ENCODE results near the gene ETFDH.
A peak's percentile ranks its signal among the peaks of the same experiment; 100 is the strongest.
"Not testable (repeated sequence)": the region's sequence is repeated elsewhere in the genome, so short reads cannot be mapped to it uniquely, and the experiment has no call there.

ETFDH gene

GRCh38 chr4:158667651-158668198 lies 4.4 kb upstream of the ETFDH start:
- H3K4me3 Mint-ChIP-seq = no peak overlapping the region
- no peak overlapping the region for H3K27ac Mint-ChIP-seq
- peaks cover 14% of the 10 kb centered on the region for H3K4me1 Mint-ChIP-seq
- ATAC-seq = no peak
- H3K36me3 Mint-ChIP-seq = peaks cover 46% of the 10 kb centered on the region
- no peaks in the 10 kb centered on the region for H3K9me3 Mint-ChIP-seq
- no peak for DNase-seq (ENCODE audit: low spot score in 2 of 2)

DNA sequence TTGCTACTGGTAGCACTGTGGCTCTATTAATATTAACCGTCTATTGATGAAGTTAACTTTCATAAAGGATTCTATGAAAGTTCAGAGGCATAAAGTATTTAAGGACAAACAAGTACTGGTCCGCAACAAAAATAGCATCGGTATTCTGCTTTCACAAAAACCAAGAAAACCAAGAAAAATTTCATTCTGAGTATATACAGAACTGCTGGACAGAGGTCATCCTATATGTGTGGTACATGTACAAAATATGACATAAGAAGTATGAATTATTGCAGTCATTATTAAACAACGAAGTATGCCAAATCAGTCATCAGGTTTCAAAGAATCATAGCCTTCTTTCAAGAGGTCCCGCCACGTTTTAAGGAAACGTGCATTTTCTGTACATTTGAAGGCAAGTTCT lies 2.8 kb upstream of the ETFDH start:
- ATAC-seq = no peak
- no peaks in the 10 kb centered on the region for H3K9me3 Mint-ChIP-seq
- no peak for DNase-seq (ENCODE audit: low spot score in 2 of 2)
- H3K4me3 Mint-ChIP-seq = no peak overlapping the region
- H3K36me3 Mint-ChIP-seq = peaks cover 46% of the 10 kb centered on the region
- H3K27ac Mint-ChIP-seq = no peak overlapping the region
- H3K4me1 Mint-ChIP-seq = peaks cover 7% of the 10 kb centered on the region

DNA sequence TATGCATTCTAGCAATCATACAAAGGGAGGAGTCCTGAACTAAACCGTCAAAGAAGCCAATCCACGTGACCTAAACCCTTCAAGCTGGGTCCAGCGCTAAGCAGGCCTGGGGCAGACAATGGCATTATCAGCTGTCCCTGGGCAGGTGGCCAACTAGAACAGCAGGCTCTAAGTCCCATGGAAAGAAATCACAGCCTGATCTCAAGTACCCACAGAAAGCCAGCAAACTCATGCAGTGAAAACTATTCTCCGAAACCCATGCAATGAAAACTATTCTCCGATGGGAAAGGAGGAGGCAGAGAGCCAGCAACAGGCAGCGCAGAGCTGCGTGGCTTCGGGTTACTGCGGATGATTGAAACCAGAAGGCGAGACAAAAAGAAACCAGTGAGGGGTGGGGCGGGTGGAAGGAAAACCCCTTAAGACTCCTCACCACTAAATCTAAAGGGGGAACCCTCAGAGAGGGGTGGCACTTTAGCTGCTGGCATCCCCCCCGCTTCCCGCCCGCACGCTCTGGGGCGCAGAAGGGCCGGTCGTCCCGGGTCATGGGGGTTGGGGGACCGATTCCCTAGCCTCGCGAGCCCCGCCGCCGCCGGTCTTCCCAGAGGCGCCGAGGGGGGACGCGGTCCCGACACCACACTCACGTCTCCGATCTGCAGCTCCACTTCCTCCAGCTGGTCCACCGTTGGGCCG lies 976 bp upstream of the ETFDH start:
- DNase-seq (ENCODE audit: low spot score in 2 of 2) (peak; percentile 40 to 85), ATAC-seq (peak; percentile 53)
- Mint-ChIP-seq H3K4me1 (peaks cover 13% of the 10 kb centered on the region), H3K9me3 (no peaks in the 10 kb centered on the region), H3K4me3 (peak overlapping the region; percentile 92), H3K27ac (peak overlapping the region; percentile 96), H3K36me3 (peaks cover 46% of the 10 kb centered on the region)

- peaks cover 43% of the 10 kb centered on the region for H3K36me3 Mint-ChIP-seq
- DNase-seq (ENCODE audit: low spot score in 2 of 2) (no peak), ATAC-seq (no peak)
- H3K9me3 Mint-ChIP-seq = no peaks in the 10 kb centered on the region
- peak within 1 kb of the TSS; percentile 92 for H3K4me3 Mint-ChIP-seq
- H3K4me1 Mint-ChIP-seq = peaks cover 14% of the 10 kb centered on the region
- H3K27ac Mint-ChIP-seq = peak within 1 kb of the TSS; percentile 96
Measured at GRCh38 chr4:158671665-158671914, 506 bp upstream of the ETFDH start, which contains the start of gene C4orf46. Gene C4orf46 (minus strand): TSS chr4:158671887. CDS start chr4:158671801, 86 bp downstream.

DNA sequence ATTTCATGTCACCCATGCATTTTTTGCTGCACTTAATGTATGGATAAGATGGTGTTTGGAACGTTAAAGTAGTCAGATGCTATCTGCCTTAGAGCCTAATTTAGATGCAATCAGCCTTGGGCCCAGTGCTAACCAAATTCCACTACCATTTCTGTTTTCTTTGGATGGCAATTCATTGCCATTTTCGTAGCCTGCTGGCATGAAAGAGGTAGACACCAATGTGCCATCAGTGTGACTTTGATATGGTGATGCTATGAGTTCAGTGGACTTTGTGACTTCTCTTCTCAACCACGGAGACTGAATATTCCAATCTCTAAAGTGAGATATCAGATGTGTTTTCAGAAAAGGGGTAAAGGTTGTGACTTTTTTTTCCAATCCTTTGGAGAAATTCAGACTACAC lies 1.5 kb downstream of the ETFDH start:
- H3K4me3 Mint-ChIP-seq = peak overlapping the region; percentile 92

GRCh38 chr4:158676076-158676475 lies 4.0 kb downstream of the ETFDH start:
- Mint-ChIP-seq H3K9me3 (no peaks in the 10 kb centered on the region), H3K4me1 (peaks cover 7% of the 10 kb centered on the region), H3K4me3 (no peak overlapping the region), H3K27ac (no peak overlapping the region), H3K36me3 (peaks cover 19% of the 10 kb centered on the region)
- no peak for ATAC-seq
- DNase-seq (ENCODE audit: low spot score in 2 of 2) = no peak

More for the DNA sequence above, 1.5 kb downstream of the ETFDH start:
- Mint-ChIP-seq H3K36me3 (peaks cover 22% of the 10 kb centered on the region), H3K4me1 (peaks cover 14% of the 10 kb centered on the region), H3K9me3 (no peaks in the 10 kb centered on the region), H3K27ac (no peak overlapping the region)
- ATAC-seq (no peak), DNase-seq (ENCODE audit: low spot score in 2 of 2) (no peak)

DNA sequence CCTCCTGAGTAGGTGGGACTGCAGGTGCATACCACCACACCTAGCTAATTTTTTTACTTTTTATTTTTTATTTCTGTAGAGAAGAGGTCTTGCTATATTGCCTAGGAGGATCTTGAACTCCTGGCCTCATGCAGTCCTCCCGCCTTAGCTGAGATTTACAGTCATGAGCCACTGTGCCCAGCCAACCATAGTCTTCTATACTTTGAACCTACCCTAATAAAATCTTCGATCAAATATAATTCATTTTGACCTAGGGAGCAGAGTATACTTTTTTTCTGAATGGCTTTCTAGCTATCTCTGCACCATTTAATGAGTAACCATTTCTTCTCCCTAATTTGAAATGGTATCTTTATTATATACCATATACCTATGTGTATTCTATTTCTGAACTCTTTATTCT lies 6.7 kb downstream of the ETFDH start:
- no peak overlapping the region for H3K27ac Mint-ChIP-seq
- ATAC-seq (no peak), DNase-seq (ENCODE audit: low spot score in 2 of 2) (no peak)
- H3K36me3 Mint-ChIP-seq = peaks cover 26% of the 10 kb centered on the region
- H3K4me3 Mint-ChIP-seq = no peak overlapping the region
- peaks cover 7% of the 10 kb centered on the region for H3K4me1 Mint-ChIP-seq
- no peaks in the 10 kb centered on the region for H3K9me3 Mint-ChIP-seq

- peaks cover 26% of the 10 kb centered on the region for H3K36me3 Mint-ChIP-seq
- no peak overlapping the region for H3K4me3 Mint-ChIP-seq
- no peak overlapping the region for H3K27ac Mint-ChIP-seq
- no peak for DNase-seq (ENCODE audit: low spot score in 2 of 2)
- no peak for ATAC-seq
- no peaks in the 10 kb centered on the region for H3K9me3 Mint-ChIP-seq
- H3K4me1 Mint-ChIP-seq = no peaks in the 10 kb centered on the region
Measured at GRCh38 chr4:158681629-158682028, 9.5 kb downstream of the ETFDH start.

DNA sequence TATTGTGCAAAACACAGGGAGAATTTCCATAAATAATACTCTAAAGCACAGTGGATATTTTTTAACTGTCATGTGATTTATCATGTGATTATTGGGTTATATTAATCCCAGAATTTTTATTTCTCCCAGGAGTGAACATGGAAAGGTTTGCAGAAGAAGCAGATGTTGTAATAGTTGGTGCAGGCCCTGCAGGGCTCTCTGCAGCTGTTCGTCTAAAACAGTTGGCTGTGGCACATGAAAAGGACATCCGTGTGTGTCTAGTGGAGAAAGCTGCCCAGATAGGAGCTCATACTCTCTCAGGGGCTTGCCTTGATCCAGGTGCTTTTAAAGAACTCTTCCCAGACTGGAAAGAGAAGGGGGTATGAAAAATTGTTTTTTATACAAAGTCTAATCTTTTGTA lies 10.0 kb downstream of the ETFDH start:
- H3K36me3 Mint-ChIP-seq = peaks cover 26% of the 10 kb centered on the region

GRCh38 chr4:158688813-158689212 lies 16.7 kb downstream of the ETFDH start:
- Mint-ChIP-seq H3K27ac (no peak overlapping the region), H3K9me3 (no peaks in the 10 kb centered on the region), H3K4me1 (no peaks in the 10 kb centered on the region), H3K36me3 (peaks cover 14% of the 10 kb centered on the region), H3K4me3 (no peak overlapping the region)
- DNase-seq (ENCODE audit: low spot score in 2 of 2) = no peak
- no peak for ATAC-seq

More for the DNA sequence above, 10.0 kb downstream of the ETFDH start:
- ATAC-seq (no peak), DNase-seq (ENCODE audit: low spot score in 2 of 2) (no peak)
- no peaks in the 10 kb centered on the region for H3K4me1 Mint-ChIP-seq
- H3K4me3 Mint-ChIP-seq = no peak overlapping the region
- H3K27ac Mint-ChIP-seq = no peak overlapping the region
- no peaks in the 10 kb centered on the region for H3K9me3 Mint-ChIP-seq

DNA sequence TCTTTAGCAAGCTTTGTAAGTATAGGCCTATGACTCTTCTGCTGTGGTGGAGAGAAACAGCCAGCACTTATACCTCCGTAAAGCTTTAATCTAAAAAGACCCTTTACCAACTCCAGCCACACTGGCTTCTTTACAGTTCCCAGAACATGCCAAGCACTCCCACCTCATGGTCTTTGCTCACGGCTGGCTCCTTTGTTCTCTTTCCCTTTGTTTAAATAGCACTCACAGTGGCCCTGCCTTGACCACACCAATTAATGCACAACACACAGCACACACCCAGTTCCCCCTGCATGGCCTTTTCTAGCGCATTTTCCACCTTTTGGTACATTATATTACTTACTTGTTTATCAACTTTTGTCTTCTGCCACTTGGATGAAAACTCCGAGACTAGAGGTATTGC lies 32.2 kb downstream of the ETFDH start:
- Mint-ChIP-seq H3K4me3 (no peak overlapping the region), H3K9me3 (no peaks in the 10 kb centered on the region), H3K4me1 (no peaks in the 10 kb centered on the region), H3K27ac (no peak overlapping the region), H3K36me3 (peaks cover 51% of the 10 kb centered on the region)
- no peak for DNase-seq (ENCODE audit: low spot score in 2 of 2)
- no peak for ATAC-seq

DNA sequence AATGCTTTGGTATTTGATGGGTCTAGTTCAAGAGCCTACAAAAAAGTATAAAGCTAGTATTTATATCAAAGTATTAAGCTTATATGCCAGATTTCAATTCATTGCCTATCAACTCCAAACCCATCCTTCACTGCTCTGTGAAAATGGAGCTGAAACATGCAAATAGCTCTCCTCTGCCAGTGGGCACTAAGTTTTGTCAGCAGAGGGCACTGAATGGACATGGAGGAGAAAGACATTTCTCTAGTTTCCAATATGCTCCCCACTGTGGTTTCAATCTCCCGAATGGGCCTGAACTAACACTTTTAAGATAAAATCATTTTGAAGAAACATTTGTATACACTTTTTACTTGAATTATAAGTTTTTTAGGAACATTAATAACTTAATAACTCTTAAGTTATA lies 38.7 kb downstream of the ETFDH start:
- H3K4me3 Mint-ChIP-seq = no peak overlapping the region
- H3K9me3 Mint-ChIP-seq = no peaks in the 10 kb centered on the region
- DNase-seq (ENCODE audit: low spot score in 2 of 2) (no peak), ATAC-seq (no peak)
- no peak overlapping the region for H3K27ac Mint-ChIP-seq
- peaks cover 100% of the 10 kb centered on the region for H3K36me3 Mint-ChIP-seq
- no peaks in the 10 kb centered on the region for H3K4me1 Mint-ChIP-seq

GRCh38 chr4:158712622-158713021 lies 40.5 kb downstream of the ETFDH start:
- peak overlapping the region; percentile 83 for H3K27ac Mint-ChIP-seq
- DNase-seq (ENCODE audit: low spot score in 2 of 2); H3K9me3 Mint-ChIP-seq; ATAC-seq; H3K4me3 Mint-ChIP-seq; H3K4me1 Mint-ChIP-seq: not testable (repeated sequence)
- peaks cover 100% of the 10 kb centered on the region for H3K36me3 Mint-ChIP-seq

DNA sequence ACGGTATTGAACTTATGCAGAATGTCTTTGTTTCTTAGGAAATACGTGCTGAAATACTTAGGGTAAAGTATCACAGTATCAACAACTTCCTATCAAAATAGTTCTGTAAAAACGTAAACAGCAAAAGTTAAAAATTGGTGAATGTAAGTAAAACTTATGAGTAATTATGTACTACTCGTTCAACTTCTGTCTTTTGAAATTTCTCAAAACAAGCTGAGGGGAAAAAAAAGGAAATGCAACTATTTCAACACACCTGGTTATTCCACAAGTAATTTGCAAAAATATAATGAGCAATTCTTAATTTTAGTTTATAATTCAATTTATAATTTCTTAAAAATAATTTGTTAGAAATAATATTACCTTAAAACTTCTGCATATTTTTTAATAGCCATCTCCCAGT lies 42.8 kb downstream of the ETFDH start:
- no peak for ATAC-seq
- Mint-ChIP-seq H3K9me3 (no peaks in the 10 kb centered on the region), H3K36me3 (peaks cover 100% of the 10 kb centered on the region), H3K4me3 (no peak overlapping the region), H3K27ac (no peak overlapping the region), H3K4me1 (peaks cover 16% of the 10 kb centered on the region)
- no peak for DNase-seq (ENCODE audit: low spot score in 2 of 2)

- Mint-ChIP-seq H3K36me3 (peaks cover 100% of the 10 kb centered on the region), H3K4me1 (peaks cover 16% of the 10 kb centered on the region), H3K9me3 (no peaks in the 10 kb centered on the region), H3K27ac (no peak overlapping the region), H3K4me3 (no peak overlapping the region)
- peak; percentile 37 for ATAC-seq
- DNase-seq (ENCODE audit: low spot score in 2 of 2) = no peak
Measured at GRCh38 chr4:158715802-158716201, 43.7 kb downstream of the ETFDH start.

- DNase-seq (ENCODE audit: low spot score in 2 of 2) (no peak), ATAC-seq (no peak)
- H3K9me3 Mint-ChIP-seq = no peaks in the 10 kb centered on the region
- H3K4me3 Mint-ChIP-seq = peak overlapping the region; percentile 92
- H3K36me3 Mint-ChIP-seq = peaks cover 69% of the 10 kb centered on the region
- H3K4me1 Mint-ChIP-seq = peaks cover 47% of the 10 kb centered on the region
- peak overlapping the region; percentile 96 for H3K27ac Mint-ChIP-seq
Measured at GRCh38 chr4:158721680-158722079, 49.6 kb downstream of the ETFDH start.
